BE2C (cell line): ENCODE data around the gene WDR54.
A peak's percentile ranks its signal among the peaks of the same experiment; 100 is the strongest.
"Not testable (repeated sequence)": the region's sequence is repeated elsewhere in the genome, so short reads cannot be mapped to it uniquely, and the experiment has no call there.

ENCODE experiments used
- DNase-seq: peaks from one replicate; pipeline ENCODE4 v3.0.0-alpha.2; 2020
- H3K27me3 ChIP-seq: fragments of 250-450 bp; sonication (Bioruptor Pico); 2 replicates; pipeline ENCODE4 v1.5.1; 2020; ENCODE audit warnings: mild to moderate bottlenecking
- H3K36me3 ChIP-seq: fragments of 250-450 bp; sonication (Bioruptor Pico); 2 replicates; pipeline ENCODE4 v1.5.1; 2020; ENCODE audit warnings: mild to moderate bottlenecking
- H3K4me1 ChIP-seq: fragments of 250-450 bp; sonication (Bioruptor Pico); 2 replicates; pipeline ENCODE4 v1.5.1; 2020
- H3K4me3 ChIP-seq: 2 replicates; pipeline ENCODE4 v1.5.1; 2011; ENCODE audit warnings: low read depth, low read length
- H3K9me3 ChIP-seq: fragments of 250-450 bp; sonication (Bioruptor Pico); 2 replicates; pipeline ENCODE4 v1.5.1; 2020
- TF ChIP-seq, protein P1 (sequence below): IDR thresholded peaks from 2 replicates; pipeline ENCODE4 v1.5.1; 2012; ENCODE audit warnings: mild to moderate bottlenecking, low read depth, low read length

Gene WDR54

DNA sequence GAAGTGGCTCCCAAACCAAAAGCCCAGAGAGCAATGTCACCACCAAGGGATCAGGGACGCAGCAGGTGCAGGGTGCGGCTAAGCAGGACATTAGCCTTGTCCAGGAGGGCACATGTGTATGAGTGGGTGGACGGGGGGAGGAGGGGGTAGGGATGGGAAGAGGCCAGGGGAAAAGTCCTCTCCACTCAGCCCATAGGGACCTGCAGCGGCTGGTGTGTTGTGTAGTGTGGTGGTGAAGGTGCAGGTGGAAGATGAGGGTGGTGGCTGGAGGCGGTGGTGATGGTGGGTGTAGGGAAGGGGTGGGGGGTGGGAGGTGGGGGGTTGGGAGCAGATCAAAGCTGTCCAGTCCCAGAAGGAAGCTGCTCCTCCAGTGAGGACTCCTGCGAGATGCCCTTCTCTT is 3.8 kb upstream of the WDR54 start:
- H3K9me3 ChIP-seq: no peaks in the 10 kb centered on the region
- no peaks in the 10 kb centered on the region for H3K36me3 ChIP-seq
- H3K4me3 ChIP-seq: no peak overlapping the region
- TF ChIP-seq, protein P1, sequence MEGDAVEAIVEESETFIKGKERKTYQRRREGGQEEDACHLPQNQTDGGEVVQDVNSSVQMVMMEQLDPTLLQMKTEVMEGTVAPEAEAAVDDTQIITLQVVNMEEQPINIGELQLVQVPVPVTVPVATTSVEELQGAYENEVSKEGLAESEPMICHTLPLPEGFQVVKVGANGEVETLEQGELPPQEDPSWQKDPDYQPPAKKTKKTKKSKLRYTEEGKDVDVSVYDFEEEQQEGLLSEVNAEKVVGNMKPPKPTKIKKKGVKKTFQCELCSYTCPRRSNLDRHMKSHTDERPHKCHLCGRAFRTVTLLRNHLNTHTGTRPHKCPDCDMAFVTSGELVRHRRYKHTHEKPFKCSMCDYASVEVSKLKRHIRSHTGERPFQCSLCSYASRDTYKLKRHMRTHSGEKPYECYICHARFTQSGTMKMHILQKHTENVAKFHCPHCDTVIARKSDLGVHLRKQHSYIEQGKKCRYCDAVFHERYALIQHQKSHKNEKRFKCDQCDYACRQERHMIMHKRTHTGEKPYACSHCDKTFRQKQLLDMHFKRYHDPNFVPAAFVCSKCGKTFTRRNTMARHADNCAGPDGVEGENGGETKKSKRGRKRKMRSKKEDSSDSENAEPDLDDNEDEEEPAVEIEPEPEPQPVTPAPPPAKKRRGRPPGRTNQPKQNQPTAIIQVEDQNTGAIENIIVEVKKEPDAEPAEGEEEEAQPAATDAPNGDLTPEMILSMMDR: no peak
- no peaks in the 10 kb centered on the region for H3K27me3 ChIP-seq
- no peak for DNase-seq
- H3K4me1 ChIP-seq: no peaks in the 10 kb centered on the region

DNA sequence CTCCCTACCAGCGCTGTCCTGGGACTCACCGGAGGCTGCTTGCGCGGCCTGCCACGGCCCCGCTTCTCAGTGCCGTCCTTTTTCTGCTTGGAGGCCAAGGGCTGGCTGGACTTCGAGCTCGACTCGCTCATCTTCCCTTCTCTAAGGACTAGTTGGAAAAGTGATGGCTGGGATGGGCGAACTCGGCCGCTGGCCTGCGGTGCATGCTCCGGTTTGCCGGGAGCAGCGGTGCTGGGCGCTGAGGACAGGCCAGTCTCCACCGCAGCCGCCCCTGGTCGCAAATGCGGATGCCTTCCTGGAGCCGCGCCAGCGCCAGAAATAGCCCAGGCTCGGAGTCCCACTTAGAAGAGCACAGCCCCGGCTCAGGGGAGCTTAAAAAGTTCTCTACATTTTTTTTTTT is 3.2 kb upstream of the WDR54 start:
- Histone ChIP-seq H3K27me3 (no peaks in the 10 kb centered on the region), H3K9me3 (no peaks in the 10 kb centered on the region), H3K4me1 (no peaks in the 10 kb centered on the region), H3K36me3 (no peaks in the 10 kb centered on the region), H3K4me3 (no peak overlapping the region)
- DNase-seq: peak; percentile 46
- TF ChIP-seq, protein P1: no peak

DNA sequence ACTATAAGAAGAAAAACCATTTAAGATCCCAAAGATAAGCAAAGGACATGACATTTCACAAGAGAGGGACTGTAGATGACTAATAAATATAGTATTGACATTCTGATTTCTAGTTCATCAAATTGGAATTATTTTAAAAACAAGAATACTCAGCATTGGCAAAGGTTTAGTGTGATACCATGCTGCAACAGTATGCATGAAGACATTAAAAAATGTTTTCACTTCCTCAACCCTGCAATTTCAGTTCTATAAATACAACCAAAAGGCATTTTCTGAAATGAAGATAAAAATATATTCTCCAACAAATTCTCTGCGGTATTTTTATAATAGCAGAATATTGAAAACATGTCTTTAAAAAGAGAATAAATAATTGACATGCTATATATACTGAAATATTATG is 2.2 kb upstream of the WDR54 start:
- no peaks in the 10 kb centered on the region for H3K4me1 ChIP-seq
- H3K36me3 ChIP-seq: no peaks in the 10 kb centered on the region
- DNase-seq: no peak
- no peaks in the 10 kb centered on the region for H3K9me3 ChIP-seq
- TF ChIP-seq, protein P1: no peak
- no peaks in the 10 kb centered on the region for H3K27me3 ChIP-seq
- H3K4me3 ChIP-seq: no peak overlapping the region

DNA sequence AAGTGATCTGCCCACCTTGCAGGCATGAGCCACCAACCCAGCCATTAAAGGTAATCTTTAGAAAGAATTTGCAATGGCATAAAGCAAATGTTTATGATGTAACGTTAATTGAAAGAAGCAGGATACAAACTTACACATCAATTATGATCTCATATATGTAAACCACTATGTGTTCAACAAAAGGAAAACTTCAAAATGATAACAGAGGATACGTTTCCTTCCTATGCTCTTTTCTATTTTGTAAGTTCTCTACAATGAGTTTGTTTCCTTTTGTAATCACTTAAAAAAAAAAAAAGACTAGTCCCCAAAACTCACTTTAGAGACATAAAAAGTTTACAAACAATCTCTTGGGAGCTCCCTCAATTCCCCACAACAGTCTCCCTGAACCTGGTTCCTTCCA is 1.5 kb upstream of the WDR54 start:
- no peaks in the 10 kb centered on the region for H3K27me3 ChIP-seq
- no peaks in the 10 kb centered on the region for H3K9me3 ChIP-seq
- H3K4me3 ChIP-seq: no peak overlapping the region
- no peaks in the 10 kb centered on the region for H3K36me3 ChIP-seq
- no peaks in the 10 kb centered on the region for H3K4me1 ChIP-seq
- DNase-seq: no peak
- TF ChIP-seq, protein P1: no peak

DNA sequence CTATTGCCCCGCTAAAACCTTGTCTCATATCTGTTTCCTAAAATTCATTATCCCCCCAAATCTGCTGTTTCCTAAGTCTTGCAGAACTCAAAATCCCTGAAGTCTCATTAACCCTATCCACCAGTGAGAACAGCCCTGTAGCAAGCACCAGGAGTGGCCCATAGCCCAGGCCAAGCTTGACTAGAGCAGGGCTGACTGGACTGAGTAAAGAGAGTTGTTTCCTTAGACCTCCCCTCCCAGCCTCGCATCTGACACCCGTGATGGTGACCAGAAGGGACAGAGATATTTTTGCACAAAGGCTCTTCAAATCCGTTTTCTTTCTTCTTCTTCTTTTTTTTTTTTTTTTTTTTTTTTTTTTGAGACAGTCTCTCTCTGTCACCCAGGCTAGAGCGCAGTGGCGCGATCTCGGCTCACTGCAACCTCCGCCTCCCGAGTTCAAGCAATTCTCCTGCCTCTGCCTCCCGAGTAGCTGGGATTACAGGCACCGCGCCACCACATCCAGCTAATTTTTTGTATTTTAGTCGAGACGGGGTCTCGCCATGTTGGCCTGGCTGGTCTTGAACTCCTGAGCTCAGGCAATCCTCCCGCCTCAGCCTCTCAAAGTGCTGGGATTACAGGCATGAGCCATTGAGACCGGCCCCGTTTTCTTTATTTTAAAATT is 957 bp upstream of the WDR54 start:
- H3K9me3 ChIP-seq, DNase-seq, H3K27me3 ChIP-seq, H3K4me1 ChIP-seq, H3K36me3 ChIP-seq: not testable (repeated sequence)
- peak overlapping the region; percentile 78 for H3K4me3 ChIP-seq

DNA sequence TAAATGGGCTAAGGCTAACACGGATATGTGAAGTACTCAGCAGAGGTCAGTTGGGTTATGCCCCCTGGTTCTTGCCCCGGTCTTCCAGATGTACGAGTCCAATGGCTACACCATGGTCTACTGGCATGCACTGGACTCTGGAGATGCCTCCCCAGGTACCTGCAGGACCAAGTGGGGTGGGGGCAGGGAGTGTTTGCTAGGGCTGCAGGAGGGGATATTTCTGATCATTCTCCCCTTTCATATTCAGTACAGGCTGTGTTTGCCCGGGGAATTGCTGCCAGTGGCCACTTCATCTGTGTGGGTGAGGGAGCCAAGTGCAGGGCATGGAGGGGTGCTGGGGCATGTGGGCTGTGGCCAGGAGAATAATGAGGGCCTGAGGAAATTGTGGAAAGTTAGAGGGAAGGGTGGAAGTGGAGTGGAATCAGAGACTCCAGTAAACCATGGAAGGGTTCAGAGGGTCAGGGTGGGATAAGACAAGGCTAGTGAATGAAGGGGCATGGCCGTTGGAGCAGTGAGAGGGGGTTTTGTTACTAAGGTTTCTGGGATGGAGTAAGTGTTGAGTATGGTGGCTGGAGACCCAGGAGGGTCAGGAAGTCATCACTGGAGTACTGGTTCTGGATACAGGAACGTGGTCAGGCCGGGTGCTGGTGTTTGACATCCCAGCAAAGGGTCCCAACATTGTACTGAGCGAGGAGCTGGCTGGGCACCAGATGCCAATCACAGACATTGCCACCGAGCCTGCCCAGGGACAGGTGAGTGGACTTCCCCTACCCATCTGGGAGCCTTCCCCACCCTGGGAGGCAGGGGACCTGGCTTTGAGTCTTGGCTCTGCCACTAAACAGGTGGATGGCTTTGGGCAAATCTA is 1.9 kb downstream of the WDR54 start:
- Histone ChIP-seq H3K4me3 (no peak overlapping the region), H3K27me3 (no peaks in the 10 kb centered on the region), H3K36me3 (no peaks in the 10 kb centered on the region), H3K4me1 (no peaks in the 10 kb centered on the region), H3K9me3 (no peaks in the 10 kb centered on the region)
- no peak for DNase-seq
- TF ChIP-seq, protein P1: no peak
